HG02588 (cell line): ENCODE data around the gene TCF7L1.
"Not testable (repeated sequence)": the region's sequence is repeated elsewhere in the genome, so short reads cannot be mapped to it uniquely, and the experiment has no call there.

Experiments used
- ATAC-seq: cut with Tn5 transposase; IDR thresholded peaks from one replicate; pipeline ENCODE4 v1.9.1; 2021; ENCODE audit warnings: mild to moderate bottlenecking, moderate library complexity; ENCODE audit not compliant: unreplicated experiment

TCF7L1 gene

DNA sequence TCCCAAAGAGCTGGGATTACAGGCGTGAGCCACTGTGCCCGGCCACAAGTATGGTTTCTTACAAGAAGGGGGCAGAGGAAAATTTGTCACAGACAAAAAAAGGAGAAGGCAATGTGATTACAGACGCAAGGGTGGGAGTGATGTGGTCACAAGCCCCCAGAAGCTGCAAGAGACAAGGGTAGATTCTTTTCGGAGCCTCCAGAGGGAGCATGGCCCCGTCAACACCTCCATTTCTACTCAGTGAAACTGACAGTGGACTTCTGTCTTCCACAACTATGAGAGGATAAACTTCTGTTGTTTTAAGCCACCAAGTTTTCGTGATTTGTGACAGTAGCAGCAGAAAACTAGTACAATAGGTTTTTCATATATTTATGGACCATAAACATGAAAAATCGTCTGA is 2.1 kb upstream of the TCF7L1 start:
- no peak for ATAC-seq

- no peak for ATAC-seq
Observed at GRCh38 chr2:85132397-85132796, 795 bp upstream of the TCF7L1 start.

- no peak for ATAC-seq
Observed at GRCh38 chr2:85133751-85134254, 611 bp downstream of the TCF7L1 start.

GRCh38 chr2:85134255-85134895 is 1.2 kb downstream of the TCF7L1 start:
- ATAC-seq, result no peak

DNA sequence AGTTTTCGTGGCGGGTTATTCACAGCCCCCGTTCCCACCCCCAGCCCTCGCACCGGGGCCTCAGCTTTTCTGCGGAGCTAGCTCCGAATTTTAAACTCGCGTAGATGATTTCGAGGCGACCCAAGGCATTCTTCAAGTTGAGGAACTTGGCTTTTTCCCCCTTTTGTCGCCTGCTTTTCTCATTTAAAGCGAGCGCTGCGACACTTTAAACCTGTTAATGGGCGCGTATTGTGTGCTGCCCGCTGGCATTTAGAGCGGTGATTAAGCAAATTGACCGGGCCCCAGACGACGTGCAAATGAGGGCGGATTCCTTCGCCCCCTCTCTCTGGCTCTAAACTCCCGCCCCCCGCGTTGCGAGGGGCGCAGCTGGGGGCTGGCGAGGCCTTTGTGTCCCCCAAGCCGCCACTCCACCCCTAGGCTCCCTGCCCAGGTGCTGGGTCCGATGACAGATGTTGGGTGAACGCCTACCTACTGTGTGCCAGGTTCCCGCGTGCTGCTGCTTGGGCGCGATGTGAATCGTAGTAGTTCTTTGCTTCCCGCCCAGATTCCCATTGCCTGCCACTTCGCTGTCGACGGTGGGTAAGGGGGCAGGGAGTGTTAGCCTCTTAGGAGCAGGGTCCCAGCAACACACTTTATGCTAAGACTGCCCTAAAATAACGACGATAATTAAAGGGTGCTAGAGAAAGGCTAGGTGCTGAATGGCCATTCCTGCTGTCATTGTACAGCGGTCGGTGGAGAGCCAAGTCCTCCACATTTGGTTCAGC is 1.9 kb downstream of the TCF7L1 start:
- ATAC-seq, result no peak

GRCh38 chr2:85135660-85135914 is 2.4 kb downstream of the TCF7L1 start:
- ATAC-seq, result no peak

GRCh38 chr2:85137156-85137555 is 4.0 kb downstream of the TCF7L1 start:
- ATAC-seq, result no peak

GRCh38 chr2:85143463-85144082 is 10.4 kb downstream of the TCF7L1 start:
- ATAC-seq, result no peak

DNA sequence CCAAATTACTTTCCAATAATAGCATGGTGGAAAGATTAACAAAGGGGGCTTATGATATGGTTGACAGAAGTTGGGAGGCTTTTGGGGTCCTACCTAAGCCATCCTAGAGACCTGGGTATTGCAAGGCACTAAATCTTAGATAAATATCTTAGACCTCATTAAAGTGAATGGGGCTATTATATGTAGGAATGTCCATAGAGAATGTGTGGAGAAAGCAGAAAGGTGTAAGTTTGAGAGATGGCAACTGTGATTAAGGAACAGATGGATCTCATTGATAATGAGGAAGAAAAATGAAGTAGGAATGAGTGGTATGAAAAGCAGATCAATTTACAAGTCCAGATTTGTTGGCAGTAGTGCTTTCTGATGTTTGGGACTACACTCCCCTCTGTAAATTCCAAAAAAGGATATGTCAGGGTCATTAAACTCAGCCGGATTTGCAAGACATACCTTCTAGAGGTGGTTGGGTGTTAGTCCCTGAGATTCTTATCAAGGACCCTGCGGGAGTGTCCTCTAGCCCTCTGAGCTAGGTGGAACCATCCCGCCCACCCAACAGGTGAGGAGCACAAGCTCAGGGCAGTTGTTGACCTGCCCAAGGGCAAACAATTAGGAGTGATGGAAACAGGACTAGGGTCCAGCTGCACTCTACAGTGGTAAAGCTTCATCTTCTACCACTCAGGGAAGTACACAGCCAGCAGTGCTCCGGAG is 12.1 kb downstream of the TCF7L1 start:
- no peak for ATAC-seq

- no peak for ATAC-seq
Observed at GRCh38 chr2:85148190-85148589, 15.0 kb downstream of the TCF7L1 start.

GRCh38 chr2:85151026-85151425 is 17.8 kb downstream of the TCF7L1 start:
- no peak for ATAC-seq

DNA sequence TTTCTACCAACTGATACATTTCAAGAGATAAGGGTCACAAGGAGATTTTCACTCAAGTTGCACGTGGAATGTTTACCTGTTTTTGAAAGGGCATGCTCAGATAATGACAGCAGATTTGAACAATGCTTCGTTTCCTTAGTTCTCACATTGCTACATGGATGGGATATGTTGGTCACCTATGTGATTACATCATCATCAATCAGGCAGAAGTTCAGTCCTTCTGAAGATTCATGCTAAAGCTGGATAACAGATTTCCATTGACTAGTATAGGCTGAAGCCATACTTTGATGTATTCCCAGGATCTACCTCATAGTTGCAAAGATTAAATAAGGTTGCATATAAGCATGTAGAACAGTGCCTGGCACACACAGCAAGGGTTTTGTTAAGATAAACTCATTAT is 19.7 kb downstream of the TCF7L1 start:
- ATAC-seq, result no peak

GRCh38 chr2:85154048-85154753 is 21.0 kb downstream of the TCF7L1 start:
- no peak for ATAC-seq

GRCh38 chr2:85155082-85155481 is 21.9 kb downstream of the TCF7L1 start:
- not testable (repeated sequence) for ATAC-seq

DNA sequence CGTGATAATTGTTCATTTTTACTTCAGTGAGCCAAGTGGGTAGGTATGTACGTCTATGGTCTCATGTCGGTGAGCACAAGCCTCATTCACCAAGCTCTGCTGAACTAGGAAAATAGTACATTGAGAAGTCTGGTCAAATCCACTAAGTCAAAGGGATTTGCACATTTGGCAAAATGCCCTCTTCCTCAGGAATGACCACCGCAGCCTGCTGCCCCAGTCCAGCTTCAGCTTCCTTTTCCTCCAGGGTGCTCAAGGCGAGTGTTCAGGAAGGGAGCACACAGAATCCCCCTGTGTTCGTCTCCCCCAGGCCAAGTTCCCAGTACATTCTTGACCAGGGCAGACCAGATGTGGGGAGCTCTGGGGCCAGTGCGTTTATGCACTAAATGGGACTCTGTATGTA is 23.0 kb downstream of the TCF7L1 start:
- no peak for ATAC-seq

- no peak for ATAC-seq
Observed at GRCh38 chr2:85156619-85157018, 23.4 kb downstream of the TCF7L1 start.

DNA sequence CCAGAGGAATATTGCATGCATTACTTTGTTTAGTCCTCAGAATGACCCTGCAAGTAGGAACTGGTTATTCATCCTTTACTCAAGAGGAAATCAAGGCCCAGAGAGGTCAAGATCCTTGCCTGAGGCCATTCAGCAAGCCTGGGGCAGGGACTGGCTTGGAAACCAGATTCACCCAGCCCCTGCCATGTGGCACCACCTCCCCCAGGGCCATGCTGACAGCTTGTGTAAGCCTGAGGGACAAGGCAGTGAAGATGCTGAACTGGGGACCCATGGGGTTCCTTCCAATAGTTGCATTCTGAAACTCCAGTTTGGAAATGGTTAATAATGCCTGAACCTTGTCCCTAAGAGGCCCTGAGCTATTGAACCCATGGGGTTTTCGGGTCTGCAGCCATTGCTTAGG is 24.2 kb downstream of the TCF7L1 start:
- no peak for ATAC-seq

- ATAC-seq, result no peak
Observed at GRCh38 chr2:85158559-85159273, 25.5 kb downstream of the TCF7L1 start.

GRCh38 chr2:85159589-85159988 is 26.4 kb downstream of the TCF7L1 start:
- ATAC-seq, result no peak
